CD8-positive, alpha-beta memory T cell (primary cell): Measurements from ENCODE around the gene BDH1. TPM values are rescaled to one million over a fixed set of nuclear protein-coding genes. Genes with fewer than 3 reads are reported as not detected.
"Not testable (repeated sequence)": the region's sequence is repeated elsewhere in the genome, so short reads cannot be mapped to it uniquely, and the experiment has no call there.

Source experiments
- CTCF ChIA-PET: fragments of 350-600 bp; sonication (Branson Sonifier 250); formaldehyde crosslinking; loops from one replicate; lab custom pipeline; 2021; ENCODE audit warnings: antibody characterized with exemption; lab: Charles Lee
- POLR2A ChIA-PET: fragments of 350-600 bp; sonication (Branson Sonifier 250); formaldehyde crosslinking; loops from one replicate; lab custom pipeline; 2021; ENCODE audit warnings: antibody characterized with exemption; lab: Charles Lee
- DNase-seq, 5 donors: peaks; one replicate each; pipeline versions ENCODE4 v3.0.0 to v3.0.0-alpha.2; 2020 to 2022; ENCODE audit warnings: mixed read lengths in 1 of 5
- H3K27ac ChIP-seq: one replicate; pipeline ENCODE4 v1.7.0; 2013; ENCODE audit warnings: low read depth, mild to moderate bottlenecking, low read length, moderate library complexity
- H3K27me3 ChIP-seq: 2 replicates; pipeline ENCODE4 v1.7.0; 2013; ENCODE audit warnings: low read length, mild to moderate bottlenecking; ENCODE audit not compliant: insufficient read depth, poor library complexity, severe bottlenecking
- H3K36me3 ChIP-seq: 2 replicates; pipeline ENCODE4 v1.7.0; 2013; ENCODE audit warnings: mild to moderate bottlenecking, low read length, moderate library complexity; ENCODE audit not compliant: insufficient read depth
- H3K4me1 ChIP-seq: 2 replicates; pipeline ENCODE4 v1.7.0; 2013; ENCODE audit warnings: mild to moderate bottlenecking, low read length, moderate library complexity; ENCODE audit not compliant: insufficient read depth
- H3K4me3 ChIP-seq: 2 replicates; pipeline ENCODE4 v1.7.0; 2013; ENCODE audit warnings: mild to moderate bottlenecking, low read length
- H3K9me3 ChIP-seq: 2 replicates; pipeline ENCODE4 v1.7.0; 2013; ENCODE audit warnings: mild to moderate bottlenecking, low read length
- H3K27ac Mint-ChIP-seq, 8 donors: one replicate each; pipeline ENCODE4 v1.8.0; 2020 to 2021; ENCODE audit warnings: mixed read lengths in 8 of 8, mild to moderate bottlenecking in 6 of 8, inconsistent platforms in 3 of 8, moderate library complexity in 3 of 8
- H3K27me3 Mint-ChIP-seq, 2 donors: one replicate each; pipeline ENCODE4 v1.8.0; 2020 to 2021; ENCODE audit warnings: mixed read lengths in 2 of 2, mild to moderate bottlenecking in 1 of 2, moderate library complexity in 1 of 2
- H3K36me3 Mint-ChIP-seq, 3 donors: one replicate each; pipeline ENCODE4 v1.8.0; 2020 to 2021; ENCODE audit warnings: mixed read lengths in 3 of 3, inconsistent platforms in 1 of 3, mild to moderate bottlenecking in 1 of 3
- H3K4me1 Mint-ChIP-seq, 3 donors: one replicate each; pipeline ENCODE4 v1.8.0; 2020 to 2021; ENCODE audit warnings: mixed read lengths in 3 of 3, inconsistent platforms in 1 of 3, mild to moderate bottlenecking in 1 of 3
- H3K4me3 Mint-ChIP-seq, 7 donors: one replicate each; pipeline ENCODE4 v1.8.0; 2020 to 2021; ENCODE audit warnings: mixed read lengths in 7 of 7, mild to moderate bottlenecking in 6 of 7, moderate library complexity in 4 of 7, inconsistent platforms in 2 of 7
- H3K9me3 Mint-ChIP-seq, 5 donors: one replicate each; pipeline ENCODE4 v1.8.0; 2020 to 2022; ENCODE audit warnings: mixed read lengths in 5 of 5, mild to moderate bottlenecking in 3 of 5, moderate library complexity in 2 of 5, inconsistent platforms in 1 of 5
- polyA plus RNA-seq: library from polyadenylated mRNA; unstranded; fragments of 300-500 nt; fragmentation: Illumina TruSeq; gene quantifications from one replicate; pipeline ENCODE4 v1.2.3, GENCODE V29; 2021
- total RNA-seq, 2 experiments: library from RNA; stranded (reverse); gene quantifications; one replicate each; pipeline ENCODE4 v1.2.3, GENCODE V29; 2021

BDH1 gene
- total and polyA plus RNA-seq, 3 experiments from 2014 or later, result 21.4 to 64.6 (median 59.3) TPM

DNA sequence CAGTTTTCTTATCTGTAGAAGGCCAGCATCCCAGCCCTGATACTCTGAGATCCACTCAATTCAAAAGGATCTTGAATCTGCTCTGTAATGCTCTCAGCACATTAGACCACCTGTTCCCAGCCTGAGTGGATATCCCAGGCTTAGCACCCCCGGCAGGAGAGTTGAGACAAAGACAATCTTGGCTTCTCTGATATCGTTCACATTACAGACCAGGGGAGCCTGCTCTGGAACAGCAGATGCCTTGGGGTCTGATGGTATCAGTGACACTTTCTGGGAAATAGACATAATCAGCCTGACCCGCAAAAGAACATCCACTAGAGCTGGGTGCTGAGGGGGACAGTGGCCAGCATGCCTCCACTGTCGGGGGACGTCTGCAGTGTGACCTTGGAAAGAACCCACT is 70.6 kb downstream of the BDH1 start:
- CTCF ChIA-PET, result no interaction called here
- Histone ChIP-seq H3K36me3 (no peaks in the 10 kb centered on the region), H3K4me1 (no peaks in the 10 kb centered on the region), H3K9me3 (no peaks in the 10 kb centered on the region), H3K27me3 (no peaks in the 10 kb centered on the region), H3K27ac (no peak overlapping the region), H3K4me3 (no peak overlapping the region)
- Mint-ChIP-seq H3K27me3 (peaks cover 2 to 4% of the 10 kb centered on the region in 2 donors), H3K36me3 (no peaks in the 10 kb centered on the region), H3K27ac (no peak overlapping the region), H3K4me3 (no peak overlapping the region), H3K4me1 (no peaks in the 10 kb centered on the region), H3K9me3 (no peaks in the 10 kb centered on the region)
- POLR2A ChIA-PET, result no interaction called here
- DNase-seq, result no peak

DNA sequence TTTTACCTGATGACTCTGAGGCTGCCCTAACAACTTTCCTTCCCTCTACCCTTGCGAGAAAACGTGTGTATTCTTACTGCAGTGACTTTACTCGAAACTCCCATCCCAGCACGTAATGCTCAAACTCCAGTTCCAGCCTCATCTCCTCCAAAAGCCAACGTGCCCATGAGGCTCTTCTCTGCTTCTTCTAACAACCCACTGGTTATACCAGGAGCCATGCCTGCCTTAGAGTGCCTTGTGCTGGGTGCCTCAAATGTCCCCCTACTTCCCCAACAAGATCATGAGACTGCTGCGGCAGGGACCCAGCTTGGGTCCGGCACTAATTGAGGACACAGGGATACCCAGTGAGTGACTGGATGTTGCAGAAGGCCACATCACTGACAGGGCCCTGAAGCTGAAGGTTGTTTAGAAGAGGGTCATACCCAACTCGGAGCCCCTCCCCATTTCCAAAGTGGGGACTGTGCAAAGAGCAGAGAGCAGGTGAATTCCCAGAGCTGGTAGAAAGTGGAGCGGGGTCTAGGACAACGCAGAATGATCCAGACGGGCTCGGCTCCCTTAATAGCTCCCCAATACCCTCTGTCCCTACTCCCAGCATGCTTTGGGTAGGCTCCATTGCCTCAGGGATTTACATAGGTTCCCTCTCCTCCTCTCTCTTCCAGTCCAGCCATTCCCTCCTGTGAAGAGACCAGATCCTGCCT is 71.4 kb downstream of the BDH1 start:
- DNase-seq, result no peak
- H3K36me3 Mint-ChIP-seq, result no peaks in the 10 kb centered on the region
- no peaks in the 10 kb centered on the region for H3K4me1 Mint-ChIP-seq
- no peaks in the 10 kb centered on the region for H3K9me3 Mint-ChIP-seq
- H3K4me3 ChIP-seq, result no peak overlapping the region
- H3K27ac Mint-ChIP-seq, result no peak overlapping the region
- H3K27me3 Mint-ChIP-seq, result peaks cover 6 to 9% of the 10 kb centered on the region in 2 donors
- POLR2A ChIA-PET, result no interaction called here
- CTCF ChIA-PET, result interaction anchor here (1.1 to 1.9 kb wide), 2 partner anchors 10 to 14 kb away, joined by 3 to 4 read pairs; no protein-coding TSS in a partner anchor
- H3K27me3 ChIP-seq, result no peaks in the 10 kb centered on the region
- no peak overlapping the region for H3K4me3 Mint-ChIP-seq
- no peak overlapping the region for H3K27ac ChIP-seq
- H3K36me3 ChIP-seq, result no peaks in the 10 kb centered on the region
- no peaks in the 10 kb centered on the region for H3K9me3 ChIP-seq
- no peaks in the 10 kb centered on the region for H3K4me1 ChIP-seq

DNA sequence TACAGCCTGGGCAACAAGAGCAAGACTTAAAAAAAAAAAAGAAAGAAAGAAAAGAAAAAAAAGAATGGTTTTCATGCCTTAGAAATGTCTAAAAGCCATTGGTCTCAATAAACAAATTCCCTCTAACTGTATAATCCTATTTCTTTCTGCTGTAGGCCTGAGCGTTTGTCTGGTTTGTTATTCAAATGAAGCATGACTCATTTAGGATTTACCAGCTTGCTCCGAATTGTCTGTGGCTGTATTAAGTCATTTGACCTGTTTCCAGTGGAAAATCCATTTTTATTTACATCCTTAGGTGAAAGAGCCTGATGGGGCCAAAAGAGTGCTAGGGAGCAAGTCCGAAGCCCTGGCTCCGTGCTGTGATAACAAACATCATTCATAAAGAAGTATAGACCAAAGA is 73.8 kb downstream of the BDH1 start:
- peaks cover 0 to 2% (median 0%) of the 10 kb centered on the region in 5 donors for H3K9me3 Mint-ChIP-seq
- H3K4me1 Mint-ChIP-seq, result no peaks in the 10 kb centered on the region
- H3K27ac Mint-ChIP-seq, result no peak overlapping the region
- no peak for DNase-seq
- H3K36me3 Mint-ChIP-seq, result no peaks in the 10 kb centered on the region
- H3K27me3 ChIP-seq, result peaks cover 5% of the 10 kb centered on the region
- no peak overlapping the region for H3K4me3 ChIP-seq
- no peaks in the 10 kb centered on the region for H3K4me1 ChIP-seq
- no peaks in the 10 kb centered on the region for H3K9me3 ChIP-seq
- POLR2A ChIA-PET, result no interaction called here
- H3K27me3 Mint-ChIP-seq, result peaks cover 12 to 19% of the 10 kb centered on the region in 2 donors
- H3K4me3 Mint-ChIP-seq, result no peak overlapping the region
- no peak overlapping the region for H3K27ac ChIP-seq
- CTCF ChIA-PET, result interaction anchor here (0.6 to 1.9 kb wide), 2 partner anchors 12 to 453 kb away, joined by 3 to 4 read pairs; no protein-coding TSS in a partner anchor
- H3K36me3 ChIP-seq, result no peaks in the 10 kb centered on the region

DNA sequence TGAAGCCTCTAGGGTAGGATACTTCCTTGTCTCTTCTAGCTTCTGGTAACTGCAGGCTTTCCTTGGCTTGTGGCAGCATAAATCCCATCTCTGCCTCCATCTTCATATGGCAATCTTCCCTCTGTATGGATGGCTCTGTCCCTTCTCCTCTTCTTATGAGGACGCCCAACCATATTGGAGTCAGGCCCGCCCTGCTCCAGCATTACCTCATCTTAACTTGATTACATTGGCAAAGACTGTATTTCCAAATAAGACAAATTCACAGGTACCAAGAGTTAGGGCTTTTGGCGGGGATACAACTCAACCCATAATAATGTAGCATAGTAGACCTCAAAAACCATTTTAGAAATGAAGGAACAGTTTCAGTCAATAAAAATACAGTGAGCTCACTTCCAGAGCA is 75.4 kb downstream of the BDH1 start:
- H3K4me3 ChIP-seq, result no peak overlapping the region
- peaks cover 5% of the 10 kb centered on the region for H3K27me3 ChIP-seq
- peaks cover 14 to 33% of the 10 kb centered on the region in 2 donors for H3K27me3 Mint-ChIP-seq
- H3K36me3 ChIP-seq, result no peaks in the 10 kb centered on the region
- no peak overlapping the region for H3K27ac Mint-ChIP-seq
- ChIA-PET POLR2A (no interaction called here), CTCF (no interaction called here)
- H3K4me3 Mint-ChIP-seq, result no peak overlapping the region
- H3K9me3 ChIP-seq, result no peaks in the 10 kb centered on the region
- H3K27ac ChIP-seq, result no peak overlapping the region
- H3K4me1 Mint-ChIP-seq, result no peaks in the 10 kb centered on the region
- DNase-seq, result no peak
- H3K36me3 Mint-ChIP-seq, result no peaks in the 10 kb centered on the region
- H3K9me3 Mint-ChIP-seq, result peaks cover 0 to 2% (median 0%) of the 10 kb centered on the region in 5 donors
- H3K4me1 ChIP-seq, result no peaks in the 10 kb centered on the region

DNA sequence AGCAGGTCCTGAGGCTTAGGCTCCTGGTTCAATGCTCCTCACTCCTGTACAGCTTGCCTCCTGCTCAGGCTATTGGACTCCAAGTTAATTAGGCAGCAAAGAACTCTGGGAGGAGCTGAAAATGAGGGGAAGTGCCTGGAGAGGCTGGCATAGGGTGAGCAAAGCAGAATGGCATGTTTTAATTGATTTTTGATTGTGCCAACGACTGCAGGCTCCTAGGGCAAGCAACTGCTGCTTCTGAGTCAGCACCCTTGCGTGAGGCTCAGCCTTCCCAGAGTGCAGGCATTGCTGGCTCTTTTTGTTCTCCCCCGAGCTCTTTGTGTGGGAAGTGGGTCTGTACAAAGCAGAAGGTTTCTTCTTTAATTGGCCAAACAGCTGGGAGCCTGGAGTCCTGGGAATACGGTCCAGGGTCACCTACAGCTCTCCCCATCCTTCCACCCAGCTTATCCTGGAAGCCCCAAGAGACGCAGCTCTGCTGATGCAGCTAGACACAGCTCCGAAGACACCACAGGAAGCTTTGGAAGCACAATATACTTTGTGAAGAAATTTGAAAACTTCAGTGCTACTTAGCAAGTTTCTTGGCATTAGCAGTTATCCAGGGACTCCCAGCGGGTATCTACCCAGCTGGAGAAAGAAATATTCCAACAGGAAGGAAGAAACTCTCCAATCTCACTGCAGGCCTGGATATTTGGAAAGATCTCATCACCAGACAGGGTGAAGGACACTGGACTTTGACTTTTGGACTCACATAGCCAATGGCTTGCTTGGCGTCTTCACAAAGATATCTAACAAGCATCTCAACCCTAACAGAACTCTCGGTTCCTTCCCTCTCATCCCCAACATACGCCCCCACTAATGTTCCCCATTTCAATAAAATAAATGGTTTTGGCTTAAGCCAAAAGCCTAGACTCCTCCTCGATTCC is 76.8 kb downstream of the BDH1 start:
- Mint-ChIP-seq H3K4me3 (no peak overlapping the region), H3K9me3 (peaks cover 0 to 2% (median 0%) of the 10 kb centered on the region in 5 donors), H3K27me3 (peaks cover 20 to 41% of the 10 kb centered on the region in 2 donors), H3K4me1 (no peaks in the 10 kb centered on the region), H3K27ac (no peak overlapping the region), H3K36me3 (peaks cover 0 to 1% (median 0%) of the 10 kb centered on the region in 3 donors)
- POLR2A ChIA-PET, result no interaction called here
- no peaks in the 10 kb centered on the region for H3K9me3 ChIP-seq
- no peaks in the 10 kb centered on the region for H3K36me3 ChIP-seq
- CTCF ChIA-PET, result no interaction called here
- no peak overlapping the region for H3K27ac ChIP-seq
- H3K4me3 ChIP-seq, result no peak overlapping the region
- DNase-seq, result no peak
- H3K4me1 ChIP-seq, result no peaks in the 10 kb centered on the region
- peaks cover 5% of the 10 kb centered on the region for H3K27me3 ChIP-seq

DNA sequence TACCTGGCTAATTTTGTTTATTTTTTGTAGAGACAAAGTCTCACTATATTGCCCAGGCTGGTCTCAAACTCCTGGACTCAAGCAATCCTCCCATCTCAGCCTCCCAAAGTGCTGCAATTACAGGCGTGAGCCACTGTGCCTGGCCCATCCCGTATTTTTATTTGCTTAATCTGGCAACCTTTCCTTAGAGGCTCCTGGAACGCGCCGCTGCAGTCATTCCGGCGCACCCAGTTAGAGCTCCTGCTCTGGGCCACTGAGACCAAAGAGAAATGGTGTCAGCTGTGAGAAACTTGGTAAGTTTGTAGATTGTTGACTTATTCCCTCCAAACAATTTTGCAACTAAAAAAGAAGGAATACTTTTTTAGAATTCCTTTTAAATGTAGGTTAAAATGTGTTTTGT is 78.0 kb downstream of the BDH1 start:
- H3K4me1 Mint-ChIP-seq, H3K9me3 ChIP-seq, H3K4me3 ChIP-seq, H3K36me3 Mint-ChIP-seq, H3K27me3 ChIP-seq, H3K36me3 ChIP-seq, H3K4me1 ChIP-seq, H3K27ac Mint-ChIP-seq, DNase-seq, H3K4me3 Mint-ChIP-seq, POLR2A ChIA-PET, H3K9me3 Mint-ChIP-seq, H3K27ac ChIP-seq, CTCF ChIA-PET: not testable (repeated sequence)
- peaks cover 21 to 51% of the 10 kb centered on the region in 2 donors for H3K27me3 Mint-ChIP-seq

DNA sequence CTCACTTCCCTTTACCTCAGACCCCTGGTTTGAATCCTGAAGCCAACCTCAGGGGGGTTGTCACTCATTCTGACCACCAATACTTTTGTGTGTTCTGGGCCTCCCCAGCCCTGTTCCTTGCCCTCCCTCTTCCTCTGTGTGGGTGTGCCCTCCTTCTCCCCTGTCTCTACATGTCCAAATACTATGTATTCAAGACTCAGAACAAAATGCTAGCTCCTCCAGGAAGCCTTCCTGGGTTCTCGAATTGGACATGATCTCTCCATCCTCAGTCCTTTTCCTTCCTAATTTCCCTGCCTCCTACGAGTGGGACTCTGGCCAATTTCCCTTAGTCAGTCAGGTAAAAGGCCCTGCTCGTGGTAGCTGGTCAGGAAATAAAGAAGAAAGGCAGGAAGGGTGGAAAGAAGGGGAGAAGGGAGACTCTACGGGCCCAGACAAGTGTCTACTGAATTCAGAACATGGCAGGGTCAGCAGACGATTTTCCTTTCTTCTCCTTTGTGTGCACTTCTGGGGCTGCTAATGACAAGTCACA is 79.7 kb downstream of the BDH1 start:
- Mint-ChIP-seq H3K4me3 (no peak overlapping the region), H3K27me3 (peaks cover 26 to 58% of the 10 kb centered on the region in 2 donors), H3K4me1 (no peaks in the 10 kb centered on the region), H3K9me3 (peaks cover 0 to 2% (median 0%) of the 10 kb centered on the region in 5 donors), H3K27ac (no peak overlapping the region), H3K36me3 (peaks cover 0 to 1% (median 0%) of the 10 kb centered on the region in 3 donors)
- Histone ChIP-seq H3K4me1 (no peaks in the 10 kb centered on the region), H3K27me3 (peaks cover 5% of the 10 kb centered on the region), H3K36me3 (no peaks in the 10 kb centered on the region), H3K27ac (no peak overlapping the region), H3K9me3 (no peaks in the 10 kb centered on the region), H3K4me3 (no peak overlapping the region)
- CTCF ChIA-PET, result no interaction called here
- no peak for DNase-seq
- POLR2A ChIA-PET, result no interaction called here

DNA sequence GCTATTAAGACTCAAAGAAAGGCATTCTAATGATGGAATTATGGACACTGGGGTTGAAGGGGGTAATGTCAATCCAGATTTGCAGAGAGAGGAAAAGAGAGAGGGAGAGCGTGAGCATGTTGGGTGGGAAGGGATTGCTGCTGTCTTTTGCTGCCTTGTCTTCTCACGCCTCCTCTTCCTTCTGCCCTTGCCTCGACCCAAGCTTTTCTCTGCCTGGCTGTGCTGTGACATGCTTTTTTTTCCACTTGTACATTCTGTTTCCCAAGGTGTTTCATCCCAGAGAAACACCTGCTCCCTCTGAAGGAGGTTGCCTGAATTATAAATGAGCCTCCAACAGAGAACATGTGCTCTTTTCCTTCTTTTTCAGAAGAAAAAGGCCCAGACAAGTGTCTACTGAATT is 80.3 kb downstream of the BDH1 start:
- H3K9me3 ChIP-seq, result no peaks in the 10 kb centered on the region
- no peaks in the 10 kb centered on the region for H3K4me1 Mint-ChIP-seq
- H3K27me3 Mint-ChIP-seq, result peaks cover 26 to 63% of the 10 kb centered on the region in 2 donors
- H3K27ac Mint-ChIP-seq, result no peak overlapping the region
- H3K4me3 ChIP-seq, result no peak overlapping the region
- peaks cover 0 to 1% (median 0%) of the 10 kb centered on the region in 3 donors for H3K36me3 Mint-ChIP-seq
- ChIA-PET POLR2A (no interaction called here), CTCF (no interaction called here)
- H3K27me3 ChIP-seq, result peaks cover 5% of the 10 kb centered on the region
- no peaks in the 10 kb centered on the region for H3K4me1 ChIP-seq
- DNase-seq, result no peak
- no peak overlapping the region for H3K27ac ChIP-seq
- no peak overlapping the region for H3K4me3 Mint-ChIP-seq
- H3K9me3 Mint-ChIP-seq, result peaks cover 0 to 2% (median 0%) of the 10 kb centered on the region in 5 donors
- no peaks in the 10 kb centered on the region for H3K36me3 ChIP-seq
